H1 (cell line): ENCODE results near the gene DNAJC21. TPM values are rescaled to one million over a fixed set of nuclear protein-coding genes. Genes with fewer than 3 reads are reported as not detected.

Experiments
- SIN3A ChIP-seq, 2 experiments: IDR thresholded peaks in 1 of 2; conservative IDR thresholded peaks in 1 of 2; 2 replicates each; pipeline ENCODE4 v1.6.1; 2011 to 2012; ENCODE audit warnings: low read length in 2 of 2, improper control_type of control experiment in 1 of 2, low read depth in 1 of 2, mild to moderate bottlenecking in 1 of 2
- SP1 ChIP-seq: IDR thresholded peaks from 2 replicates; pipeline ENCODE4 v1.6.1; 2011; ENCODE audit warnings: low read depth, low read length
- TAF7 ChIP-seq: optimal IDR thresholded peaks from 2 replicates; pipeline ENCODE3; 2011; ENCODE audit warnings: low read depth, mild to moderate bottlenecking, inconsistent platforms, low read length, moderate library complexity, borderline replicate concordance
- polyA plus RNA-seq, 7 experiments: library from polyadenylated mRNA; depleted of rRNA in 3 of 7; stranded (reverse) in 5 of 7; unstranded in 2 of 7; fragments of >200 nt in 5 of 7; fragments of 200-250 nt in 2 of 7; gene quantifications; 1 replicate in 5 of 7; 2 replicates in 1 of 7; 4 replicates in 1 of 7; pipeline versions ENCODE4 v1.2.1 to v1.2.3, GENCODE V29; 2011 to 2013; ENCODE audit warnings: missing spikeins in 2 of 7, mixed read lengths in 2 of 7
- total RNA-seq: library from RNA; stranded (reverse); fragmentation: NEBNext Ultra II Directional; extraction: Animal tissue kit (Norgen Biotek cat#: 25700); gene quantifications from 2 replicates; pipeline ENCODE4 v1.2.1, GENCODE V29; 2021
- TF ChIP-seq, protein P1 (sequence below): fragments of 300-600 bp; sonication (generic); IDR thresholded peaks from 2 replicates; pipeline ENCODE4 v1.7.1; 2012; ENCODE audit warnings: low read length, moderate library complexity, mild to moderate bottlenecking, inconsistent platforms; ENCODE audit not compliant: insufficient replicate concordance

The DNAJC21 gene
- total and polyA plus RNA-seq, 2 of the 8 experiments (the other 6 are each of a cell fraction or from before 2014, with no cell fraction given) = 5.1 to 47.5 TPM

DNA sequence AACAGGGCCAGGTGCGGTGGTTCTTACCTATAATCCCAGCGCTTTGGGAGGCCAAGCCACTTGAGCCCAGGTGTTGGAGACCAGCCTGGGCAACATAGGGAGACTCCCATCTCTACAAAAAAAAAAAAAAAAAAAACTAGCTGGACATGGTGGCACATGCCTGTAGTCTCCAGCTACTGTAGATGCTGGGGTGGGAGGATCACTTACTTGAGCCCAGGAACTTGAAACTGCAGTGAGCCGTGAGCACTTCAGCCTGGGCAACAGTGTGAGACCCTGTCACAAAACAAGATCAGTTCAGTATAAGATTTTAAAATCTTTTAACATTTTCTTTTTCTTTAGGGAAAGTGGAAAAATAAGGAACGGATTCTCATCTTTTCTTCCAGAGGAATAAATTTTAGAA, 11.3 kb upstream of the DNAJC21 start (continued):
- no peak for TF ChIP-seq SIN3A (conservative IDR thresholded peaks at IDR 0.05 in 1 of 2, IDR thresholded peaks at IDR 0.05 in 1 of 2; ENCODE audit: low read depth in 1 of 2, low read length in 2 of 2)
- TF ChIP-seq SP1 = no peak
- TF ChIP-seq, protein P1, sequence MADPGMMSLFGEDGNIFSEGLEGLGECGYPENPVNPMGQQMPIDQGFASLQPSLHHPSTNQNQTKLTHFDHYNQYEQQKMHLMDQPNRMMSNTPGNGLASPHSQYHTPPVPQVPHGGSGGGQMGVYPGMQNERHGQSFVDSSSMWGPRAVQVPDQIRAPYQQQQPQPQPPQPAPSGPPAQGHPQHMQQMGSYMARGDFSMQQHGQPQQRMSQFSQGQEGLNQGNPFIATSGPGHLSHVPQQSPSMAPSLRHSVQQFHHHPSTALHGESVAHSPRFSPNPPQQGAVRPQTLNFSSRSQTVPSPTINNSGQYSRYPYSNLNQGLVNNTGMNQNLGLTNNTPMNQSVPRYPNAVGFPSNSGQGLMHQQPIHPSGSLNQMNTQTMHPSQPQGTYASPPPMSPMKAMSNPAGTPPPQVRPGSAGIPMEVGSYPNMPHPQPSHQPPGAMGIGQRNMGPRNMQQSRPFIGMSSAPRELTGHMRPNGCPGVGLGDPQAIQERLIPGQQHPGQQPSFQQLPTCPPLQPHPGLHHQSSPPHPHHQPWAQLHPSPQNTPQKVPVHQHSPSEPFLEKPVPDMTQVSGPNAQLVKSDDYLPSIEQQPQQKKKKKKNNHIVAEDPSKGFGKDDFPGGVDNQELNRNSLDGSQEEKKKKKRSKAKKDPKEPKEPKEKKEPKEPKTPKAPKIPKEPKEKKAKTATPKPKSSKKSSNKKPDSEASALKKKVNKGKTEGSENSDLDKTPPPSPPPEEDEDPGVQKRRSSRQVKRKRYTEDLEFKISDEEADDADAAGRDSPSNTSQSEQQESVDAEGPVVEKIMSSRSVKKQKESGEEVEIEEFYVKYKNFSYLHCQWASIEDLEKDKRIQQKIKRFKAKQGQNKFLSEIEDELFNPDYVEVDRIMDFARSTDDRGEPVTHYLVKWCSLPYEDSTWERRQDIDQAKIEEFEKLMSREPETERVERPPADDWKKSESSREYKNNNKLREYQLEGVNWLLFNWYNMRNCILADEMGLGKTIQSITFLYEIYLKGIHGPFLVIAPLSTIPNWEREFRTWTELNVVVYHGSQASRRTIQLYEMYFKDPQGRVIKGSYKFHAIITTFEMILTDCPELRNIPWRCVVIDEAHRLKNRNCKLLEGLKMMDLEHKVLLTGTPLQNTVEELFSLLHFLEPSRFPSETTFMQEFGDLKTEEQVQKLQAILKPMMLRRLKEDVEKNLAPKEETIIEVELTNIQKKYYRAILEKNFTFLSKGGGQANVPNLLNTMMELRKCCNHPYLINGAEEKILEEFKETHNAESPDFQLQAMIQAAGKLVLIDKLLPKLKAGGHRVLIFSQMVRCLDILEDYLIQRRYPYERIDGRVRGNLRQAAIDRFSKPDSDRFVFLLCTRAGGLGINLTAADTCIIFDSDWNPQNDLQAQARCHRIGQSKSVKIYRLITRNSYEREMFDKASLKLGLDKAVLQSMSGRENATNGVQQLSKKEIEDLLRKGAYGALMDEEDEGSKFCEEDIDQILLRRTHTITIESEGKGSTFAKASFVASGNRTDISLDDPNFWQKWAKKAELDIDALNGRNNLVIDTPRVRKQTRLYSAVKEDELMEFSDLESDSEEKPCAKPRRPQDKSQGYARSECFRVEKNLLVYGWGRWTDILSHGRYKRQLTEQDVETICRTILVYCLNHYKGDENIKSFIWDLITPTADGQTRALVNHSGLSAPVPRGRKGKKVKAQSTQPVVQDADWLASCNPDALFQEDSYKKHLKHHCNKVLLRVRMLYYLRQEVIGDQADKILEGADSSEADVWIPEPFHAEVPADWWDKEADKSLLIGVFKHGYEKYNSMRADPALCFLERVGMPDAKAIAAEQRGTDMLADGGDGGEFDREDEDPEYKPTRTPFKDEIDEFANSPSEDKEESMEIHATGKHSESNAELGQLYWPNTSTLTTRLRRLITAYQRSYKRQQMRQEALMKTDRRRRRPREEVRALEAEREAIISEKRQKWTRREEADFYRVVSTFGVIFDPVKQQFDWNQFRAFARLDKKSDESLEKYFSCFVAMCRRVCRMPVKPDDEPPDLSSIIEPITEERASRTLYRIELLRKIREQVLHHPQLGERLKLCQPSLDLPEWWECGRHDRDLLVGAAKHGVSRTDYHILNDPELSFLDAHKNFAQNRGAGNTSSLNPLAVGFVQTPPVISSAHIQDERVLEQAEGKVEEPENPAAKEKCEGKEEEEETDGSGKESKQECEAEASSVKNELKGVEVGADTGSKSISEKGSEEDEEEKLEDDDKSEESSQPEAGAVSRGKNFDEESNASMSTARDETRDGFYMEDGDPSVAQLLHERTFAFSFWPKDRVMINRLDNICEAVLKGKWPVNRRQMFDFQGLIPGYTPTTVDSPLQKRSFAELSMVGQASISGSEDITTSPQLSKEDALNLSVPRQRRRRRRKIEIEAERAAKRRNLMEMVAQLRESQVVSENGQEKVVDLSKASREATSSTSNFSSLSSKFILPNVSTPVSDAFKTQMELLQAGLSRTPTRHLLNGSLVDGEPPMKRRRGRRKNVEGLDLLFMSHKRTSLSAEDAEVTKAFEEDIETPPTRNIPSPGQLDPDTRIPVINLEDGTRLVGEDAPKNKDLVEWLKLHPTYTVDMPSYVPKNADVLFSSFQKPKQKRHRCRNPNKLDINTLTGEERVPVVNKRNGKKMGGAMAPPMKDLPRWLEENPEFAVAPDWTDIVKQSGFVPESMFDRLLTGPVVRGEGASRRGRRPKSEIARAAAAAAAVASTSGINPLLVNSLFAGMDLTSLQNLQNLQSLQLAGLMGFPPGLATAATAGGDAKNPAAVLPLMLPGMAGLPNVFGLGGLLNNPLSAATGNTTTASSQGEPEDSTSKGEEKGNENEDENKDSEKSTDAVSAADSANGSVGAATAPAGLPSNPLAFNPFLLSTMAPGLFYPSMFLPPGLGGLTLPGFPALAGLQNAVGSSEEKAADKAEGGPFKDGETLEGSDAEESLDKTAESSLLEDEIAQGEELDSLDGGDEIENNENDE = no peak
- no peak for TF ChIP-seq TAF7
- TF ChIP-seq, all 59 proteins: peak for 0
